NB4 (cell line): ENCODE measurements around the gene TLNRD1.

ENCODE experiments used
- DNase-seq: peaks from one replicate; pipeline ENCODE4 v3.0.0; 2010; ENCODE audit warnings: low read depth
- H3K4me3 ChIP-seq: one replicate; pipeline ENCODE4 v1.5.1; 2011; ENCODE audit warnings: mild to moderate bottlenecking, low read depth, low read length, moderate library complexity
- CTCF ChIP-seq: IDR thresholded peaks from one replicate; pipeline ENCODE4 v1.5.1; 2012; ENCODE audit warnings: low read depth, low read length
- MAX ChIP-seq: IDR thresholded peaks from 2 replicates; pipeline ENCODE4 v1.6.1; 2011; ENCODE audit warnings: low read depth, low read length
- MYC ChIP-seq: IDR thresholded peaks from 2 replicates; pipeline ENCODE4 v1.6.1; 2011; ENCODE audit warnings: low read depth, low read length
- POLR2A ChIP-seq: IDR thresholded peaks from 2 replicates; pipeline ENCODE4 v1.6.1; 2011; ENCODE audit warnings: mild to moderate bottlenecking; ENCODE audit not compliant: insufficient read length; ENCODE audit errors: extremely low read depth

The TLNRD1 gene

GRCh38 chr15:80974914-80975313 lies 25.8 kb upstream of the TLNRD1 start:
- no peak overlapping the region for H3K4me3 ChIP-seq
- no peak for DNase-seq
- TF ChIP-seq MAX (no peak), MYC (no peak)

GRCh38 chr15:80976851-80977250 lies 23.9 kb upstream of the TLNRD1 start:
- no peak for DNase-seq
- H3K4me3 ChIP-seq: no peak overlapping the region
- TF ChIP-seq POLR2A: no peak
- no peak for TF ChIP-seq CTCF
- no peak for TF ChIP-seq MYC
- no peak for TF ChIP-seq MAX

- DNase-seq: peak; percentile 62
- peak; percentile 42 for TF ChIP-seq CTCF
- no peak for TF ChIP-seq POLR2A
- TF ChIP-seq MYC: no peak
- TF ChIP-seq MAX: no peak
- no peak overlapping the region for H3K4me3 ChIP-seq
Measured at GRCh38 chr15:80977627-80978036, 23.1 kb upstream of the TLNRD1 start.

- TF ChIP-seq MAX (no peak), POLR2A (no peak), MYC (no peak), CTCF (no peak)
- no peak for DNase-seq
Measured at GRCh38 chr15:80978685-80979329, 21.9 kb upstream of the TLNRD1 start.

GRCh38 chr15:80979538-80980200 lies 21.1 kb upstream of the TLNRD1 start:
- DNase-seq: no peak
- TF ChIP-seq MAX: no peak
- no peak for TF ChIP-seq CTCF
- TF ChIP-seq MYC: no peak
- TF ChIP-seq POLR2A: no peak
- H3K4me3 ChIP-seq: no peak overlapping the region

More at GRCh38 chr15:80978685-80979329, 21.9 kb upstream of the TLNRD1 start:
- no peak overlapping the region for H3K4me3 ChIP-seq

GRCh38 chr15:80982205-80982604 lies 18.5 kb upstream of the TLNRD1 start:
- H3K4me3 ChIP-seq: no peak overlapping the region
- peak; percentile 38 for DNase-seq
- no peak for TF ChIP-seq MAX
- TF ChIP-seq POLR2A: no peak
- no peak for TF ChIP-seq MYC
- no peak for TF ChIP-seq CTCF
